ENCODE measurements around the gene BCAP31. TPM values are rescaled to one million over a fixed set of nuclear protein-coding genes. Genes with fewer than 3 reads are reported as not detected.

Gene BCAP31
- total and polyA plus RNA-seq, 2 of the 13 experiments (the other 11 are each of a cell fraction or from before 2014, with no cell fraction given), result 139 to 178 TPM

- TF ChIP-seq GMEB1 (CRISPR knock-in tag; IDR thresholded peaks at IDR 0.05; ENCODE audit: borderline replicate concordance) (peak; percentile 50), ZMYM4 (CRISPR knock-in tag; IDR thresholded peaks at IDR 0.05) (peak; percentile 44; the same call in 1 of the 2 replicates), ZNF333 (CRISPR knock-in tag; IDR thresholded peaks at IDR 0.05; ENCODE audit: borderline replicate concordance) (no peak), MXD1 (CRISPR knock-in tag; IDR thresholded peaks at IDR 0.05) (peak; percentile 62; the same call in 1 of the 2 replicates), NCOA2 (CRISPR knock-in tag; IDR thresholded peaks at IDR 0.05) (0 out of 2 replicates have a peak, but pooled peaks have one; percentile 39), AGO2 (optimal IDR thresholded peaks at IDR 0.05; ENCODE audit: low read depth, low read length) (peak; percentile 81), RARA (CRISPR knock-in tag; IDR thresholded peaks at IDR 0.05) (peak; percentile 68), ZNF792 (CRISPR knock-in tag; IDR thresholded peaks at IDR 0.05) (0 out of 2 replicates have a peak, but pooled peaks have one; percentile 14), ZGPAT (CRISPR knock-in tag; IDR thresholded peaks at IDR 0.05) (0 out of 2 replicates have a peak, but pooled peaks have one; percentile 32), ZNF414 (CRISPR knock-in tag; IDR thresholded peaks at IDR 0.05) (0 out of 2 replicates have a peak, but pooled peaks have one; percentile 34), MYC (CRISPR knock-in tag; IDR thresholded peaks at IDR 0.05; ENCODE audit: borderline replicate concordance) (peak; percentile 83), CREB1 (IDR thresholded peaks at IDR 0.05) (no peak), CREB1 (CRISPR knock-in tag; IDR thresholded peaks at IDR 0.05) (no peak), ZNF564 (CRISPR knock-in tag; IDR thresholded peaks at IDR 0.05) (0 out of 2 replicates have a peak, but pooled peaks have one; percentile 32), PHF21A (CRISPR knock-in tag; IDR thresholded peaks at IDR 0.05) (no peak), TAF1 (CRISPR knock-in tag; IDR thresholded peaks at IDR 0.05) (peak; percentile 48; the same call in 1 of the 2 replicates)
- TF ChIP-seq, protein P1, sequence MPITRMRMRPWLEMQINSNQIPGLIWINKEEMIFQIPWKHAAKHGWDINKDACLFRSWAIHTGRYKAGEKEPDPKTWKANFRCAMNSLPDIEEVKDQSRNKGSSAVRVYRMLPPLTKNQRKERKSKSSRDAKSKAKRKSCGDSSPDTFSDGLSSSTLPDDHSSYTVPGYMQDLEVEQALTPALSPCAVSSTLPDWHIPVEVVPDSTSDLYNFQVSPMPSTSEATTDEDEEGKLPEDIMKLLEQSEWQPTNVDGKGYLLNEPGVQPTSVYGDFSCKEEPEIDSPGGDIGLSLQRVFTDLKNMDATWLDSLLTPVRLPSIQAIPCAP (CRISPR knock-in tag; IDR thresholded peaks at IDR 0.05; ENCODE audit: low read depth), result no peak
- TF ChIP-seq, protein P2, sequence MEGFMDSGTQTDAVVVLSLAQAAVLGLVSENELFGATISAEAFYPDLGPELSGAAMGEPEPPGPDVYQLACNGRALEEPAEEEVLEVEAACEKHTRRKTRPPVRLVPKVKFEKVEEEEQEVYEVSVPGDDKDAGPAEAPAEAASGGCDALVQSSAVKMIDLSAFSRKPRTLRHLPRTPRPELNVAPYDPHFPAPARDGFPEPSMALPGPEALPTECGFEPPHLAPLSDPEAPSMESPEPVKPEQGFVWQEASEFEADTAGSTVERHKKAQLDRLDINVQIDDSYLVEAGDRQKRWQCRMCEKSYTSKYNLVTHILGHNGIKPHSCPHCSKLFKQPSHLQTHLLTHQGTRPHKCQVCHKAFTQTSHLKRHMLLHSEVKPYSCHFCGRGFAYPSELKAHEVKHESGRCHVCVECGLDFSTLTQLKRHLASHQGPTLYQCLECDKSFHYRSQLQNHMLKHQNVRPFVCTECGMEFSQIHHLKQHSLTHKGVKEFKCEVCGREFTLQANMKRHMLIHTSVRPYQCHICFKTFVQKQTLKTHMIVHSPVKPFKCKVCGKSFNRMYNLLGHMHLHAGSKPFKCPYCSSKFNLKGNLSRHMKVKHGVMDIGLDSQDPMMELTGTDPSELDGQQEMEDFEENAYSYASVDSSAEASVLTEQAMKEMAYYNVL (CRISPR knock-in tag; IDR thresholded peaks at IDR 0.05; ENCODE audit: borderline replicate concordance), result peak; percentile 40; the same call in 1 of the 2 replicates
Observed at GRCh38 chrX:153723351-153724251, 586 bp downstream of the BCAP31 start (continued).

All from HepG2 (cell line).